Ovary (tissue), 9 donors: ENCODE measurements around the gene SLC6A1. TPM values are rescaled to one million over a fixed set of nuclear protein-coding genes. Genes with fewer than 3 reads are reported as not detected.

Experiments
- DNase-seq, 5 donors: peaks; one replicate each; pipeline ENCODE4 v3.0.0-alpha.2; 2019 to 2020
- H3K27ac ChIP-seq, 2 donors: fragments of 200-600 bp; one replicate each; pipeline versions ENCODE4 v1.5.1 to v1.8.0; 2019 to 2022
- H3K27me3 ChIP-seq: fragments of 200-600 bp; one replicate; pipeline ENCODE4 v1.8.0; 2022
- H3K36me3 ChIP-seq: fragments of 200-600 bp; sonication (generic); one replicate; pipeline ENCODE4 v1.5.1; 2019
- H3K4me1 ChIP-seq: one replicate; pipeline ENCODE4 v1.8.1; 2013; ENCODE audit warnings: mild to moderate bottlenecking, moderate library complexity; ENCODE audit not compliant: insufficient read depth
- H3K4me3 ChIP-seq: fragments of 200-600 bp; sonication (generic); one replicate; pipeline ENCODE4 v1.5.1; 2017
- H3K9me3 ChIP-seq, 2 donors: fragments of 200-600 bp in 1 of 2; sonication (generic) in 1 of 2; one replicate each; pipeline versions ENCODE4 v1.5.1 to v1.8.1; 2013 to 2019; ENCODE audit warnings: mild to moderate bottlenecking in 1 of 2, moderate library complexity in 1 of 2
- CTCF ChIP-seq, 3 donors: fragments of 450-650 bp in 2 of 3; fragments of 200-600 bp in 1 of 3; IDR thresholded peaks; one replicate each; pipeline versions ENCODE4 v1.5.1 to v1.8.0; 2016 to 2022; ENCODE audit warnings: antibody characterized with exemption in 3 of 3, mild to moderate bottlenecking in 1 of 3
- EP300 ChIP-seq: sonication (generic); formaldehyde crosslinking; IDR thresholded peaks from one replicate; pipeline ENCODE4 v1.6.1; 2017; ENCODE audit warnings: antibody characterized with exemption
- POLR2A ChIP-seq: fragments of 450-650 bp; IDR thresholded peaks from one replicate; pipeline ENCODE4 v1.6.1; 2017; ENCODE audit warnings: antibody characterized with exemption, mild to moderate bottlenecking, moderate library complexity
- WGBS, 3 donors: extraction: QIAGEN DNeasy Blood & Tissue Kit in 1 of 3; methylation state at CpG; one replicate each; pipeline versions ENCODE4 v1.1.5 to v1.1.7; 2013 to 2017; 5-methylcytosine and 5-hydroxymethylcytosine counted together
- intact Hi-C, 4 donors: fragments of 100-400 bp; cut with DNase I; formaldehyde crosslinking; loops; one replicate each; pipeline versions ENCODE4 v1.11.0 to v1.15.1; 2022 to 2023
- polyA plus RNA-seq, 2 donors: library from polyadenylated mRNA; stranded (reverse); fragments of 200-250 nt in 1 of 2; fragments of 350-450 nt in 1 of 2; fragmentation: Illumina TruSeq in 1 of 2; extraction: RNeasy Lipid Tissue Mini Kit (QIAGEN cat#74804) in 1 of 2; gene quantifications; one replicate each; pipeline ENCODE4 v1.2.3, GENCODE V29; 2013 to 2014
- total RNA-seq, 7 donors: library from RNA; depleted of rRNA in 2 of 7; stranded (reverse); fragments of >200 nt in 2 of 7; fragmentation: NEBNext Ultra II Directional in 3 of 7; extraction: Animal tissue kit (Norgen Biotek cat#: 25700) in 3 of 7; gene quantifications; one replicate each; pipeline versions ENCODE4 v1.1.0 to v1.2.4, GENCODE V29; 2016 to 2023
- donor health status: DM: no; HTN: no; CAD: no; lungs with moderate emphysema.
- donor health status: DM: no; HTN: no; CAD: no.
- donor health status: Bipolar disorder and iron deficiency.
- donor health status: DM: yes; HTN: yes; CAD: no.
- donor health status: DM: no; HTN: no; CAD: no.
- donor health status: DM: yes; HTN: yes; CAD: no.

Gene SLC6A1
- total and polyA plus RNA-seq, 9 donors: 0.23 to 3.3 (median 1.2) TPM

GRCh38 chr3:11010426-11011165, 18.0 kb downstream of the SLC6A1 start:
- Histone ChIP-seq H3K27me3 (no peaks in the 10 kb centered on the region), H3K27ac (no peak overlapping the region), H3K4me3 (no peak overlapping the region), H3K36me3 (no peaks in the 10 kb centered on the region), H3K9me3 (no peaks in the 10 kb centered on the region), H3K4me1 (no peaks in the 10 kb centered on the region)
- no peak for TF ChIP-seq POLR2A
- no peak for TF ChIP-seq CTCF (IDR thresholded peaks at IDR 0.05)
- intact Hi-C loops: no loop called here
- DNase-seq: no peak
- 76 to 85% (median 76%) methylated on average over 13 to 15 of the region's 15 CpGs for WGBS, 3 donors

- intact Hi-C loops: no loop called here
- Histone ChIP-seq H3K9me3 (no peaks in the 10 kb centered on the region), H3K4me3 (no peak overlapping the region), H3K4me1 (no peaks in the 10 kb centered on the region), H3K27me3 (no peaks in the 10 kb centered on the region), H3K36me3 (no peaks in the 10 kb centered on the region), H3K27ac (no peak overlapping the region)
- no peak for DNase-seq
- 87 to 92% (median 88%) methylated on average over 4 of the region's 4 CpGs for WGBS, 3 donors
- TF ChIP-seq POLR2A (no peak), EP300 (no peak), CTCF (IDR thresholded peaks at IDR 0.05) (no peak)
Measured at GRCh38 chr3:11014253-11014652, 21.7 kb downstream of the SLC6A1 start.

GRCh38 chr3:11014752-11015151, 22.2 kb downstream of the SLC6A1 start:
- Histone ChIP-seq H3K27ac (no peak overlapping the region), H3K4me1 (no peaks in the 10 kb centered on the region), H3K36me3 (no peaks in the 10 kb centered on the region), H3K9me3 (no peaks in the 10 kb centered on the region), H3K4me3 (no peak overlapping the region), H3K27me3 (no peaks in the 10 kb centered on the region)
- 81 to 84% (median 83%) methylated on average over 15 of the region's 15 CpGs for WGBS, 3 donors
- TF ChIP-seq POLR2A (no peak), CTCF (IDR thresholded peaks at IDR 0.05) (no peak), EP300 (no peak)
- DNase-seq: no peak
- intact Hi-C loops: no loop called here

GRCh38 chr3:11015369-11015768, 22.8 kb downstream of the SLC6A1 start:
- TF ChIP-seq POLR2A (no peak), CTCF (IDR thresholded peaks at IDR 0.05) (no peak), EP300 (no peak)
- 70 to 72% (median 70%) methylated on average over 16 of the region's 16 CpGs for WGBS, 3 donors
- no peak for DNase-seq
- no peaks in the 10 kb centered on the region for H3K4me1 ChIP-seq
- no peaks in the 10 kb centered on the region for H3K36me3 ChIP-seq
- H3K27ac ChIP-seq: no peak overlapping the region
- no peaks in the 10 kb centered on the region for H3K9me3 ChIP-seq
- H3K4me3 ChIP-seq: no peak overlapping the region
- H3K27me3 ChIP-seq: no peaks in the 10 kb centered on the region
- intact Hi-C loops: no loop called here
